DMS153 treated with DMSO at 0.1 percent for 48 hours (cell line): Measurements from ENCODE around the gene PIM2.
A peak's percentile ranks its signal among the peaks of the same experiment; 100 is the strongest.

ENCODE experiments used
- DNase-seq: peaks from one replicate; lab custom pipeline; 2025; ENCODE audit not compliant: unreplicated experiment; lab: John Stamatoyannopoulos, UW

Gene PIM2

GRCh38 chrX:48918643-48919340 lies at the start of gene PIM2:
PIM2 (minus strand) TSS chrX:48919024; CDS start chrX:48918834, 190 bp downstream.
- DNase-seq, result peak; percentile 80

- DNase-seq, result no peak
These were observed 49.6 kb upstream of the PIM2 start for GRCh38 chrX:48968377-48968776.

- DNase-seq, result no peak
These were observed 48.2 kb upstream of the PIM2 start for GRCh38 chrX:48966796-48967579.

GRCh38 chrX:48965959-48966358 lies 47.1 kb upstream of the PIM2 start:
- no peak for DNase-seq

GRCh38 chrX:48961585-48962091 lies 42.8 kb upstream of the PIM2 start:
- DNase-seq, result no peak

GRCh38 chrX:48960291-48960690 lies 41.5 kb upstream of the PIM2 start:
- no peak for DNase-seq

- no peak for DNase-seq
These were observed 39.8 kb upstream of the PIM2 start for GRCh38 chrX:48958635-48959094.

GRCh38 chrX:48957827-48958634 lies 39.2 kb upstream of the PIM2 start:
- DNase-seq, result peak; percentile 77

- DNase-seq, result no peak
These were observed 38.6 kb upstream of the PIM2 start, which contains the start of gene OTUD5 for GRCh38 chrX:48957477-48957826. OTUD5 (minus strand) TSS chrX:48957607; CDS start chrX:48957570, 37 bp downstream.

- no peak for DNase-seq
These were observed 38.0 kb upstream of the PIM2 start for GRCh38 chrX:48956728-48957414.

GRCh38 chrX:48948589-48948988 lies 29.8 kb upstream of the PIM2 start:
- no peak for DNase-seq

- no peak for DNase-seq
These were observed 26.9 kb upstream of the PIM2 start for GRCh38 chrX:48945517-48946348.

GRCh38 chrX:48942895-48943294 lies 24.1 kb upstream of the PIM2 start:
- no peak for DNase-seq

- DNase-seq, result no peak
These were observed 21.7 kb upstream of the PIM2 start for GRCh38 chrX:48940404-48940955.

GRCh38 chrX:48939524-48940228 lies 20.9 kb upstream of the PIM2 start:
- no peak for DNase-seq

GRCh38 chrX:48938721-48939425 lies 20.0 kb upstream of the PIM2 start:
- no peak for DNase-seq

GRCh38 chrX:48937054-48937907 lies 18.5 kb upstream of the PIM2 start:
- no peak for DNase-seq
